Nephron progenitor cell (in vitro differentiated cells): ENCODE measurements around the gene ZNRF3.

Experiments used
- DNase-seq: peaks from one replicate; pipeline ENCODE4 v3.0.0; 2021
- H3K27ac Mint-ChIP-seq: 2 replicates; pipeline ENCODE4 v1.8.0; 2021; ENCODE audit warnings: mild to moderate bottlenecking, moderate library complexity, mixed read lengths
- H3K27me3 Mint-ChIP-seq: 2 replicates; pipeline ENCODE4 v1.8.0; 2021; ENCODE audit warnings: mild to moderate bottlenecking, low read depth, mixed read lengths; ENCODE audit not compliant: poor library complexity
- H3K36me3 Mint-ChIP-seq: 2 replicates; pipeline ENCODE4 v1.8.0; 2021; ENCODE audit warnings: low read depth, mixed read lengths
- H3K4me1 Mint-ChIP-seq: 2 replicates; pipeline ENCODE4 v1.8.0; 2021; ENCODE audit warnings: mixed read lengths
- H3K4me3 Mint-ChIP-seq: 2 replicates; pipeline ENCODE4 v1.8.0; 2021; ENCODE audit warnings: mild to moderate bottlenecking, moderate library complexity, mixed read lengths
- H3K9me3 Mint-ChIP-seq: 2 replicates; pipeline ENCODE4 v1.8.0; 2021; ENCODE audit warnings: mild to moderate bottlenecking, moderate library complexity, mixed read lengths
- CTCF ChIP-seq: fragments of 200-600 bp; sonication (generic); IDR thresholded peaks from 2 replicates; pipeline ENCODE4 v1.5.0; 2021; ENCODE audit warnings: antibody characterized with exemption

ZNRF3 gene

GRCh38 chr22:28902490-28902889 is 19.1 kb downstream of the ZNRF3 start:
- H3K4me1 Mint-ChIP-seq, result peaks cover 67% of the 10 kb centered on the region
- H3K9me3 Mint-ChIP-seq, result no peaks in the 10 kb centered on the region
- H3K27me3 Mint-ChIP-seq, result no peaks in the 10 kb centered on the region
- no peak for DNase-seq
- H3K4me3 Mint-ChIP-seq, result no peak overlapping the region
- peaks cover 5% of the 10 kb centered on the region for H3K36me3 Mint-ChIP-seq
- no peak overlapping the region for H3K27ac Mint-ChIP-seq
- no peak for TF ChIP-seq CTCF

GRCh38 chr22:28903080-28903479 is 19.7 kb downstream of the ZNRF3 start:
- Mint-ChIP-seq H3K36me3 (peaks cover 5% of the 10 kb centered on the region), H3K27ac (peak overlapping the region; percentile 97), H3K4me1 (peaks cover 69% of the 10 kb centered on the region), H3K4me3 (no peak overlapping the region), H3K27me3 (no peaks in the 10 kb centered on the region), H3K9me3 (no peaks in the 10 kb centered on the region)
- no peak for TF ChIP-seq CTCF
- DNase-seq, result no peak

GRCh38 chr22:28903729-28904128 is 20.4 kb downstream of the ZNRF3 start:
- Mint-ChIP-seq H3K9me3 (no peaks in the 10 kb centered on the region), H3K27ac (peak overlapping the region; percentile 97), H3K4me3 (peak overlapping the region; percentile 1), H3K36me3 (peaks cover 5% of the 10 kb centered on the region), H3K27me3 (no peaks in the 10 kb centered on the region), H3K4me1 (peaks cover 73% of the 10 kb centered on the region)
- TF ChIP-seq CTCF, result no peak
- DNase-seq, result no peak

- Mint-ChIP-seq H3K9me3 (no peaks in the 10 kb centered on the region), H3K4me3 (peak overlapping the region; percentile 3), H3K27me3 (no peaks in the 10 kb centered on the region), H3K36me3 (peaks cover 5% of the 10 kb centered on the region), H3K27ac (peak overlapping the region; percentile 97), H3K4me1 (peaks cover 77% of the 10 kb centered on the region)
- DNase-seq, result no peak
- no peak for TF ChIP-seq CTCF
Measured at GRCh38 chr22:28904211-28904896, 21.0 kb downstream of the ZNRF3 start.

GRCh38 chr22:28905256-28905832 is 22.0 kb downstream of the ZNRF3 start:
- no peak overlapping the region for H3K4me3 Mint-ChIP-seq
- peaks cover 5% of the 10 kb centered on the region for H3K36me3 Mint-ChIP-seq
- H3K4me1 Mint-ChIP-seq, result peaks cover 78% of the 10 kb centered on the region
- no peak for TF ChIP-seq CTCF
- peak overlapping the region; percentile 97 for H3K27ac Mint-ChIP-seq
- no peaks in the 10 kb centered on the region for H3K9me3 Mint-ChIP-seq
- H3K27me3 Mint-ChIP-seq, result no peaks in the 10 kb centered on the region
- no peak for DNase-seq

- peaks cover 2% of the 10 kb centered on the region for H3K36me3 Mint-ChIP-seq
- no peaks in the 10 kb centered on the region for H3K9me3 Mint-ChIP-seq
- DNase-seq, result no peak
- no peak overlapping the region for H3K4me3 Mint-ChIP-seq
- H3K27ac Mint-ChIP-seq, result peak overlapping the region; percentile 22
- no peak for TF ChIP-seq CTCF
- peaks cover 84% of the 10 kb centered on the region for H3K4me1 Mint-ChIP-seq
- H3K27me3 Mint-ChIP-seq, result no peaks in the 10 kb centered on the region
Measured at GRCh38 chr22:28906312-28906711, 22.9 kb downstream of the ZNRF3 start.
